HG02884 (cell line): ENCODE results near the gene SH3RF1.

Experiments used
- ATAC-seq: cut with Tn5 transposase; IDR thresholded peaks from one replicate; pipeline ENCODE4 v1.9.1; 2021; ENCODE audit warnings: mild to moderate bottlenecking, moderate library complexity; ENCODE audit not compliant: unreplicated experiment

The SH3RF1 gene

GRCh38 chr4:169080981-169081380 is 189.8 kb downstream of the SH3RF1 start:
- peak; percentile 12 for ATAC-seq

GRCh38 chr4:169079942-169080827 is 190.6 kb downstream of the SH3RF1 start:
- peak; percentile 76 for ATAC-seq

GRCh38 chr4:169074117-169074516 is 196.6 kb downstream of the SH3RF1 start:
- ATAC-seq, result no peak

GRCh38 chr4:169071747-169072146 is 199.0 kb downstream of the SH3RF1 start:
- no peak for ATAC-seq

- no peak for ATAC-seq
These were observed 199.9 kb downstream of the SH3RF1 start for GRCh38 chr4:169070895-169071218.

- no peak for ATAC-seq
These were observed 200.5 kb downstream of the SH3RF1 start for GRCh38 chr4:169070071-169070894.

- ATAC-seq, result peak; percentile 82
These were observed 202.3 kb downstream of the SH3RF1 start for GRCh38 chr4:169068423-169068822.

- no peak for ATAC-seq
These were observed 203.8 kb downstream of the SH3RF1 start for GRCh38 chr4:169066934-169067333.

- ATAC-seq, result no peak
These were observed 206.5 kb downstream of the SH3RF1 start for GRCh38 chr4:169064296-169064695.

- ATAC-seq, result no peak
These were observed 207.3 kb downstream of the SH3RF1 start for GRCh38 chr4:169063441-169063840.

- no peak for ATAC-seq
These were observed 207.9 kb downstream of the SH3RF1 start for GRCh38 chr4:169062897-169063244.

- ATAC-seq, result no peak
These were observed 209.4 kb downstream of the SH3RF1 start for GRCh38 chr4:169061386-169061785.

GRCh38 chr4:169060391-169061091 is 210.2 kb downstream of the SH3RF1 start:
- no peak for ATAC-seq

- ATAC-seq, result no peak
These were observed 211.2 kb downstream of the SH3RF1 start for GRCh38 chr4:169059306-169060211.

- ATAC-seq, result no peak
These were observed 212.4 kb downstream of the SH3RF1 start for GRCh38 chr4:169058312-169058711.

GRCh38 chr4:169054879-169055278 is 215.9 kb downstream of the SH3RF1 start:
- peak; percentile 91 for ATAC-seq

GRCh38 chr4:169052594-169052945 is 218.2 kb downstream of the SH3RF1 start:
- ATAC-seq, result no peak

GRCh38 chr4:169051761-169052593 is 218.8 kb downstream of the SH3RF1 start:
- ATAC-seq, result no peak

GRCh38 chr4:169050881-169051760 is 219.6 kb downstream of the SH3RF1 start:
- ATAC-seq, result no peak
